ENCODE data around the gene SEMA6C. TPM values are rescaled to one million over a fixed set of nuclear protein-coding genes. Genes with fewer than 3 reads are reported as not detected.

Gene SEMA6C
- polyA plus RNA-seq, 3 donors = 29.8 to 34.5 (median 29.9) TPM

DNA sequence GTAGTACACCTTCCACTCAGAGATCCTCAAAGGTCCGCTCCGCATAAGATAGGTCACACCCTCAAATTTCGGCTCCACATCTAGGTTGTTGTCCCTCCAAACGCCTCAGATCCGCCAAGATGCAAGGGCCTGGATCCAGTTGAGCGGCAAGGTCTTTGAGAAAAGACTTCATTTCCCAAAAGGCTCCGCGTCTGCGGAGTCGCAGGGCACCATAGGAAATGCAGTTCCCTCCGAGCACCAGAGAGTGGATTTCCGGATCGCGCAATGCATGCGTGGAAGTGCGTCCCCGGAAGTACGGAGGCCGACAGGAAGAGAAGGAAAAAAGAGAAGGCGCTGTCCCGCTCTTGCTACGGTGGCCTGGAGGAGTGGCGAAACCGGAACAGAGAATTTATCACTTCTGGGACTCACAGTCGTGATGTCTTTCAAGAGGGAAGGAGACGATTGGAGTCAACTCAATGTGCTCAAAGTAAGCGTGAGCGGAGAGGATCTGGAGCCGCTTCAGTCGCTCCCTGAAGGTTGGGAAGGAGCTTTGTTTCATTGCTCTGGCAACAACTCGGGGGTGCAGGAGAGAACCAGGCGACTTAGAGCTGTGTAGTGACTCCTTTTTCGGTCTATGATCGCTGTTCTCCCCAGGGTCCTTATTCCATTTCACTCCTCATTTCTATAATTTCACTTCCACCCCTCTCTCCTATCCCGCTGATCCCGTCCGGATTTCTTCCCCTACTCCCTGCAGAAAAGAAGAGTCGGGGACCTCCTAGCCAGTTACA lies 19.5 kb upstream of the SEMA6C start, which contains the start of the genes LYSMD1 and SCNM1:
Gene LYSMD1 (minus strand): TSS at position 165 of the 767 bp plus-strand sequence. CDS start 644 bp downstream, outside the sequence.
Gene SCNM1 (plus strand): TSS at position 407 of the 767 bp plus-strand sequence. CDS start 9 bp downstream, at position 416.
- DNase-seq (ENCODE audit: extremely low read depth in 1 of 11, low read depth in 9 of 11, low spot score in 4 of 11) = peak; percentile 95 to 99 (median 97)

DNA sequence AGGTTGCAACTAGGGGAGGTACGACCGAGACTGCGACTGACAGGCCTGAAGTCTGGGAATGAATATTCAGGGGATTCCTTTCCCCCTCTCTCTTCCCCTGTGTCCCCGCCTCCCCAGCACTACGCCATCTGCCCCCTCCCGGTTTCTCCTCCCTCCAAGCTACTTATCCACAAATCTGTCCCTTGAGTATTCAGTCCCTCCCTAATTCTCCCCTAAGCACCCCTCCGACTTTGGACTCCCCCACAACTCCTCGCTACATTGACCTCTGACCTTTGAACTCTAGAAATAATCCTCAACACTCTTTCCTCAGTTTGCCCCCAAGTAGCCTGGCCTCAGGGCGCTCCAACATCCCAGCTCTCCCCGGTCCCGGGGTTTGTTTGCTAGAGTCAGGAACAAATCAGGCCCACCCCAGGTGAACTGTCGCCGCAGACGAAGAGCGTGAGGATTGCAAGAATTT lies 18.9 kb upstream of the SEMA6C start:
- peak in 6 of 11 donors; percentile 45 to 67 (median 58) for DNase-seq (ENCODE audit: extremely low read depth in 1 of 11, low read depth in 9 of 11, low spot score in 4 of 11)

DNA sequence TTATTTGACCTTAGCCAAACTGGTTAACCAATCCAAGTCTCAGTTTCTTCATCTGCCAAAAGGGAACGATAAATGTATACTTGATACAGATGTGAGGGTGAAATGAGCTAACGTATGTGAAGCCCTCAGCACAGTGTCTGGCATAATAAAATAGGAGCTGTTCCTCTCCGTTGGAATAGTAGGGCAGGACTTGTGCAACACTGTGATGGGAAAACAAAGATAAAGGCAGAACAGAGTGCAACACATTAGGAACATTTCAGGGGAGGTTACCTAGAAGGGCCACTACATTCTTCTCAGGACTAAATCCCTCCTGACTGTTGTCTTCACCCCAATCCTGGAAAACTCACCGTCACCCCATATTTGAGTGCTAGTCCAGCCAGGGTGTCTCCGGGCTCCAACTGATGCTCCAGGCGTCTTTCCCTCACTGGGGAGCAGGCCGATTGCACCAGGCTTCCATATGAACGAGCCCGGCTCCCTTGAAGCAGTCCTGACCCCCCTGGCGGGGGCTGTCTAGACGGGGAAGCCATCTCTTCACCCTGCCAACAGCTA lies 18.4 kb upstream of the SEMA6C start:
- DNase-seq (ENCODE audit: extremely low read depth in 1 of 11, low read depth in 9 of 11, low spot score in 4 of 11) = no peak

DNA sequence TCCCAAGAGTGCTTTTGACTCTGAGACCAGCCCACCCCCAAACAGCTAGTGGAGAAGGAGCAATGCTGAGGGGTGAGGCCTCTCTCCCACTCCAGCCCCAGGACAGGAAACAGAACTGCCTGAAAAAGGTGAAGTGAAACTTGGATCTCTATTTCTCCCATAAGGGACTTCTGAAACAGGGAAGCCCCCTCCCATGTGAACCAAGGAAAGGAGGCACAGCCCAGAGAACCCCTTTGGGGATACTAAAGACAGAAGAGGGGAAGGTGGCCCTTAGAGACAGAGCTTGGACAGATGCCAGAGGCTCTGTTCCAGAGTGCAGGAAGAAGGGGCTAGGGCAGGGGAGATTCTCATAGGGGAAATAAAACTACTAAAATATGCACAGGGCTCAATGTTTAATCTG lies 12.9 kb upstream of the SEMA6C start:
- no peak for DNase-seq (ENCODE audit: extremely low read depth in 1 of 11, low read depth in 9 of 11, low spot score in 4 of 11)

DNA sequence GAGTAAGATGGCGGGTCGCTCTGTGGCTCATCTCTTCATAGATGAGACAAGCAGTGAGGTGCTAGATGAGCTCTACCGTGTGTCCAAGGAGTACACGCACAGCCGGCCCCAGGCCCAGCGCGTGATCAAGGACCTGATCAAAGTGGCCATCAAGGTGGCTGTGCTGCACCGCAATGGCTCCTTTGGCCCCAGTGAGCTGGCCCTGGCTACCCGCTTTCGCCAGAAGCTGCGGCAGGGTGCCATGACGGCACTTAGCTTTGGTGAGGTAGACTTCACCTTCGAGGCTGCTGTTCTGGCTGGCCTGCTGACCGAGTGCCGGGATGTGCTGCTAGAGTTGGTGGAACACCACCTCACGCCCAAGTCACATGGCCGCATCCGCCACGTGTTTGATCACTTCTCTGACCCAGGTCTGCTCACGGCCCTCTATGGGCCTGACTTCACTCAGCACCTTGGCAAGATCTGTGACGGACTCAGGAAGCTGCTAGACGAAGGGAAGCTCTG lies 12.4 kb upstream of the SEMA6C start:
- no peak for DNase-seq (ENCODE audit: extremely low read depth in 1 of 11, low read depth in 9 of 11, low spot score in 4 of 11)

DNA sequence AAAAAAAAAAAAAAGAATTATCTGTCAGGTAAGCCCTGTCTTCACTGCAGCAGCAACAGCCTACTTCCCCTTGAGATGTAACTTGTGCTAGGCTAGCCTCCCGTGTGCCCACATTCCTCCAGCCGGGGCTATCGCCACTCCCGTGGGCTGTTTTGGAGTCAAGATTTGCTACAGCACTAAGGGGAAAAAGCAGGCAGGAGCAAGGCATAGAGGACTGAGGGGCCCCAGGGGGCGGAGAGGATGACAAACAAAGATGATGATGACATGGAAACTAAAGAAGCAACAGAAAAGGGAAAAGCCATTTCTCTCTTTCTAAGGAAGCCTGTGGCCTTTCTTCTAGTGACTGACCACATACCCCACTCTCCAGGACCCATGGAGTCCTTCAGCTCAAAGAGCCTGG lies 11.9 kb upstream of the SEMA6C start:
- no peak for DNase-seq (ENCODE audit: extremely low read depth in 1 of 11, low read depth in 9 of 11, low spot score in 4 of 11)

DNA sequence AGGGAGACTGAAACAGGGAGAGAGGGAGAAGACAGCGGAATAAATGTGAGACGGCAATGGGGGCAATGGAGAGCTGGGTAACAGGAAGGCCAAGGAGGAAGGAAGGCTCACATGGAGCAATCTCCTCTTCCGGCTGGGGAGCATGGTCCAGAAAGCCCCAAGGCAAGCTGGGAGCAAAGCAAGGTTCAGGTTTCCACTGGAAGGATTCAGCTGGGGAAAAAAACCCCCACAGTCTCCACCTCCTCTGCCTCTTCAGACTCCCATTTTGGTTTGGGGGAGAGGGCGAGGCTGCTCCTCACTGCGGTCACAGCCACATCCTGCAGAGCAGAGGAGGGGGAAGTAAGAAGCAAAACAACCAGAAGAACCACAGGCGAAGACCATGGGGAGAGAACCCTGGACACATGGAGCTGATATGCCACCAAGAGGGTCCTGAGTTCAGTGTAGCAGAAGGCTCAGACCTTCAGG lies 10.7 kb upstream of the SEMA6C start:
- no peak for DNase-seq (ENCODE audit: extremely low read depth in 1 of 11, low read depth in 9 of 11, low spot score in 4 of 11)

DNA sequence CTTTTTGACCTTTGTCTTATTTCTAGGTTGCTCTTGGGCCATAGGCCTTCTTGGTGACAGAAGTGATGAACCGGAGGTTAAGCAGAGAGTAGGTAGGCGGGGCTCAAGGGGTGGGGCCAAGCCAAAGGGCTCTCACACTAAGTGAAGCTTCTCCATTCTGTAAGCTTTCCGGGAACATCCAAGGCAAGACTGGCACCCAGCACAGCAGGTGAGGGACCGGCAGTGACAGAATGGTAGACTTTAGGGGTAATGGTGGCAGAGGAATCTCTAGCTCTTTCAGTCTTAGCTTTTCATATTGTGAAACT lies 10.0 kb upstream of the SEMA6C start, which contains the start of gene TNFAIP8L2:
Gene TNFAIP8L2 (plus strand): TSS at position 135 of the 305 bp plus-strand sequence. CDS start 2,049 bp downstream, outside the sequence.
- DNase-seq (ENCODE audit: extremely low read depth in 1 of 11, low read depth in 9 of 11, low spot score in 4 of 11) = no peak

DNA sequence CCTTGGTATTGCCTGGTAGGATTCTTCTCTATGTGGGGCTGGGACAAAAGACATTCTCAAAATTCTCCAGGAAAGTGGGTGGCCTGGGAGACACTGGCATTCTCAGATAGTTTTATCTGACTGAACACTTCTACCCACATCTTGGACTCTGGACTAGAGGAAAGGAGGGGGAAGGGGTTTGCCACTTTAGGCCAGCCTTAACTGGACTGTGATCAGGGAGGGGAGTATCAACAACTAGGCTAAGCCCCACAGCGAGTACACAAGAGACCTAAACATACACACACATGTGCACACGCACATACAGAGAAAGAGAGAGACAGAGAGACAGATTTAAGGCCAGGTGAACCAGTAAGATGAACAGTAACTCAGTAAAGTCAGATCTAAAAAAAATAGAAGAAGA lies 1.2 kb upstream of the SEMA6C start:
- no peak for DNase-seq (ENCODE audit: extremely low read depth in 1 of 11, low read depth in 9 of 11, low spot score in 4 of 11)

DNA sequence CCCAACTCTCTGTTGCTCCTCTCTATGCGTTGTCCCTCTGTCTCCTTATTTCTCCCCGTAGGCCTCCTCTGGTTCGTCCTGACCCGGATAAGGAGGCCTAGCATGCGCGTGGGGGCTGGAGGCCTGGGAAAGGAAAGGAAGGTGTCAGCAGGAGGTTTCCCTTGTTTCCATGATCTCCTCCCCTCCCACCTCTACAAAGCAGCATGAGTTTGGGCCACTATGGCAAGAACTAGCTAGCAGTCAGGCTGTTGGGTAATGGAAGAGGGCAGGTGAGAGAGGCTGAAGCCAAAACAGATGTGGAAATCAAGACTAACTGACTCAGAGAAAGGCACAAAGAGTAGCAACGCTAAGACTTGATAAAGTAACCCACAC lies 687 bp upstream of the SEMA6C start:
- DNase-seq (ENCODE audit: extremely low read depth in 1 of 11, low read depth in 9 of 11, low spot score in 4 of 11) = no peak

DNA sequence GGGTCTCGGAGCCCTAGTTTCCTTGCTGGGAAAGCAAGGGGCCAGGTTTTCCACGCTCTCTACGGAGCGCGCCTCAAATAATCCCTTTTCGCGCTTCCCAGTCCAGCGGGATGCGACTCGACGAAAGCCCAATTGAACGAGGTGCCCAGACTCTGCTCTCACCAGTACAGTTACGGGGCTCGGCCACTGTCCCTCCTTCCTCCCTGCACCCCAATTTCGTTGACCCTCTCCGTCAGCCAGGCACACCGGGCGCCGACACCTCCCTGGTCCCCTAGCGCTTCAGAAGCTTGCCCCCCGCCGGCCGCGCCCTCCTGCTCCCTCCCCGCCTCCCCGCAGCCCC lies 389 bp downstream of the SEMA6C start:
- DNase-seq (ENCODE audit: extremely low read depth in 1 of 11, low read depth in 9 of 11, low spot score in 4 of 11) = peak in 1 of 11 donors; percentile 20

DNA sequence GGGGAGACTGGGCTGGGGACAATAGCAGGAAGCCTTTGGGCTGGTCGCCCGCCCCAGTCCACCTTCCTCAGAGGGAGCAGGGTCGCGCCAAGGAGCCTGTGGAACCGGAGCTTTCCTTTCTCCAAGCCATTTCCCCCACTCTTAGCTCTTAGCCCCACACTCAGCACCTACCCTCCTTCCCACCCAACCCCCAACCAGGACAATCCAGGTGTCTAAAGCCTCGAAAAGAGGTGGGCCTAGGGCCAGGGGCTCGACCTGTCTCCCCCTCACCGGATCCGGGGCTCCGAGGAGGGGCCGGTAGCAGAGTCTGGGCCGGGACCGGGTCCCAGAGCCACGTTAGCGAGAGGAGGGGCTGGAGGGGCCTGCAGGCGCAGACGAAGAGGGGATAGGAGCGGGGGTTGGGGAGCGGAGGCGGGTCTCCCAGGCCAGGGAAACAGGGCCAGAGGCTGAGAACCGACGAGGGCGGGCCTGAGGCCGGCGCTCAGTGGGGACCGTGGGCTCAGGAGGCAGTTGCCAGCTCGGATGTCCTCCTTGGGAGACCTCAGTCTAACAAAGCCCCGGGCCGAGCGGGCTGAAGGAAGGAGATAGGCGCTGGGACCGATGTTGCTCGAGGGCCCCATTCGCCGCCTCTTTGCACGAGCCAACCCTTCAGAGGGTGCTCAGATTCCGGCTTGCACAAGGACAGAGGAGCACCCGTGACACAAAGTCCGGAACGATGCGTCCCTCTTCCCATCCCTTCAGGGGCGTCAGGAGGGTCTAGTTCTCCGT lies 943 bp downstream of the SEMA6C start:
- DNase-seq (ENCODE audit: extremely low read depth in 1 of 11, low read depth in 9 of 11, low spot score in 4 of 11) = peak in 1 of 11 donors; percentile 13

DNA sequence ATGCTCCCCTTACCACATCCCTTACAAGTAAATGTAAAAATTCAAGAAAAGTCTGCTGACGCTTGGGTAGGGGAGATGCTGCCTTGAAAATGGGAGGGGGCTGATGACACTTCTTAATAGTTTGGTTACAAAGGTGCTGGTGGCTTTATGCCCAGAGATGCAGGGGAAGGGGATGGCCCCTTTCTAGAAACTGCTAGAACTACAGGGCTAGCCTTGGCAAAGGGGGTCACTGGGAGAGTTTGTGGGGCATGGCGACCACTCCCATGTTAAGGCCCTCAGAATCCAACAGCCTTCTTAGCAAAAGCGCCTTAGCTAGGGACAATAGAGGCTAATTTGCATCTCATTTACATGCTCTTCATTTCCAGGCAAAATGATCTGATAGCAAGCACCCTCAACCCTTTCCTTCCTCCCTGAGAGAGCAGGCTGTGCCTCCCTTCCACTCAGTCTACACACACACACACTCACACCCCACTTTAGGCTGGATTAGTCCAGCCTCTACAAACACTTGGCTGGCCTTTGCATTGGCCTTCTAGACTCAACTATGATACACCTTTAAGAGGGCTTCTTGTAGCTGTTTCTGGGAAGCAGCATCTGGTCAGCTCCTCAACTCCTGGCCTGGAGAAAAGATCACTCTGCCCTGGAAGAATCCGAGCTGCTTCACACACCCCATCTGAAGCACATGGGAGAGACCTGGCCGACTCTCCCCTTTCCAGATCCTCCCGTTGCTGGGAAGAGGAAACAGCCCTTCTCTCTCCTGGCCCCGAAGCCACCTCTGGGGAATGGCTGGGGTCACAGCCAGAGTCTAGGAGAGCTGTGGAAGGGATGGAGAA lies 1.7 kb downstream of the SEMA6C start:
- DNase-seq (ENCODE audit: extremely low read depth in 1 of 11, low read depth in 9 of 11, low spot score in 4 of 11) = no peak

DNA sequence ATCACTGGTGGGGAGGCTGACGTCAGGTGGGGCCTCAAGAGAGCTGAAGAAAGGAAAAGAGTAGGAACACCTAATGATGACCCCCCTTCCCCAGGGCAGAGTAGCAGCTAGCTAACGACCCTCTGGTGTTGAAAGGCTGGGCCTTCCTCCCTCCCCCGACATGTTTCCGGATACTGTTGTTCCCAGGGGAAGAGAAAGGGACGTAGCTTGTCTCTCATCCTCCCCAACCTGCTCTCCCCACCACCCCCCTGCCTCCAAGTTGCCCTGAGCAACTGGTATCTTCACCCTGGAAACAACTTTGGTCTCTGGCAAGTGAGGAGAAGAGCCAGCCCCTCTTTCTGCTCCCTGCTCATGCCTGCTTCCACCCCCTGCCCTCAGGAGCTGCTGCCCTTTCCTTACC lies 2.4 kb downstream of the SEMA6C start:
- DNase-seq (ENCODE audit: extremely low read depth in 1 of 11, low read depth in 9 of 11, low spot score in 4 of 11) = no peak

DNA sequence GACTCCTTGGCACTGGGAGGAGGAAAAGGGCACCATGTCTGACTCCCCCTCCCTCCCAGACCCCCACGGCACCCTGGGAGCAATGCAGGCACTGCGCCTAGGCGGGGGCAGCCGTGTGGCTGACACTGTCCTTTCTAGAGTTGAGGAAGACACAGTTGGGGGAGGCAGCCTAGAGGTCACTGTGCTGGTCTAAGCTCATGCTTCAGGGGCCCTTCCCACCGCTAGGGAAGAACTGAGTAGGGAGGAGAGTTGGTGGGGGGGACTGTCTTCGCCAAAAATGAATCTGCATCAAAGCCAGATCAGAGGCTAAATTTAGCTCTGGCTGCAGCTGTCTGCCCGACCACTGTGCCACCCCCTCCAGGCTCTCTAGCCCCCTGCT lies 3.4 kb downstream of the SEMA6C start:
- DNase-seq (ENCODE audit: extremely low read depth in 1 of 11, low read depth in 9 of 11, low spot score in 4 of 11) = no peak

DNA sequence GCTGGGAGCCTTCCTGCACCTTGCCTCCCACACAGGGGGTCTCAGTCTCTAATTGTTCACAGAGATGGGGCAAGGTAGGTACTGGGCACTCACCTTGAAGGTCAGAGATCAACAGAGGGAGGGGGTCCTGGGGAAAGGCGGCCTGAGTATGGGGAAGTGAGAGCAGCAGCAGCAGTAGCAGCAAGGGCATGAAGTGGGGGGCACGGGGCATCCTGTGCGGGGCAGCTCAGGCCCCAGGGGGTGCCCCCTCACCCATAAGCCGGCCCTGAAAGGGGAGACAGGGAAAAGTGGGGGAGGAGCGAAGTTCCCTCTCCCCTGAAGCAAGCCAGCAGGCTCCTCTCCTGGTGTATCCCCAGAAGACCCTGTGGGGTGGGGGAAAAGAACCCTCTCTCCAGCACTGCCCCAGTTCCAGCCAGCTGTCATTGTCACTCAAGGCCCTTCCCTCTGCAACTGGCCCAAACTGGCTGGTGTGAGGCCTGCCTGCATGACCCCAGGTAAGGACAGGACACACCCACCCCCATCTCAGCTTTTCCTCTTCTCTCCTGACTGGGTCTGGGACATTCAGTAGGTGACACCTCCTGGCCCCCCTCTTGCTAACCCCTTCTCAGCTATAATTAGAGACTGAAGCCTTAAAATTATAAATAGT lies 3.9 kb downstream of the SEMA6C start:
- no peak for DNase-seq (ENCODE audit: extremely low read depth in 1 of 11, low read depth in 9 of 11, low spot score in 4 of 11)

DNA sequence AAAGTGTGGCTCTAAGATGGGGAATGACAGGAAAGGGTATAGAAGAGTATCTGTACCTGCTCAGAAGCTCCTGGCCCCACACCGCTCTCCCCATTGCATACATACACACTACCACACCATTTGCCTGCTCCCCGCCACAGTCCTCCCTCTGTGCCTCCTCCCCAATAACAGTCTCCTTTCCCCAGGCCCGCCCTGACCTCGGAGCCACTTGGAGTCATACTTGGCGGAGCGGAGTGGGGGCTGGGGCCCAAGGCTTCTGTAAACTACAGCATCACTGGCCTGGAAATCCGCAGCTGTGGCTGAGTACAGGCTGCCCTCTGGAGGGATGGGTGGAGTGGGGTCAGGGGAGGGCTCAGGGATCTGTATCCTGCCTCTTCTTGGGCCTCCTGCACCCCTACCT lies 8.6 kb downstream of the SEMA6C start:
- DNase-seq (ENCODE audit: extremely low read depth in 1 of 11, low read depth in 9 of 11, low spot score in 4 of 11) = no peak

Measured in renal cortex interstitium (tissue), 11 donors.